GM19324 (cell line): ENCODE measurements around the gene PSME3IP1.
"Not testable (repeated sequence)": the region's sequence is repeated elsewhere in the genome, so short reads cannot be mapped to it uniquely, and the experiment has no call there.

Experiments
- ATAC-seq: cut with Tn5 transposase; IDR thresholded peaks from one replicate; pipeline ENCODE4 v1.9.1; 2021; ENCODE audit warnings: mild to moderate bottlenecking, moderate library complexity; ENCODE audit not compliant: unreplicated experiment, low FRiP score

PSME3IP1 gene

GRCh38 chr16:57200926-57201325, 15.1 kb upstream of the PSME3IP1 start:
- not testable (repeated sequence) for ATAC-seq

- ATAC-seq: not testable (repeated sequence)
These were observed 14.5 kb upstream of the PSME3IP1 start for GRCh38 chr16:57200321-57200720.

DNA sequence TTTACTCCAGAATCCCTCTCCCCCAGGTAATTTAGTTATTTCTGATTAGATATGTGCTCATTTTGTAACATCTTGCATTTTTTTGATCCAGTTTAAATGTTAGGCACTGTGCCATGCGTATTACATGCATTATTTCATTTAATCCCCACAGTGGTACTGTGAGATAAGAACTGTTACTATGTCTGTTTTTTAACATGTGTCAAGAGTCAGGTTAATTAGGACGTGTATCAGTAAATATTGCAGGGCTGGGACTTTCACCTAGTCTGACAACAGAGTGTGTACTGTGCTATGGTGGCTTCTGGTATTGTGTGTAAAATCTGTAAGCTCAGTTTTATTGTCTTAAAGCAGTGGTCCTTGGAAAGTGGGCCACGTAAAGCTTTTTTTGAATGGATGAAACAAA, 10.9 kb upstream of the PSME3IP1 start:
- no peak for ATAC-seq

DNA sequence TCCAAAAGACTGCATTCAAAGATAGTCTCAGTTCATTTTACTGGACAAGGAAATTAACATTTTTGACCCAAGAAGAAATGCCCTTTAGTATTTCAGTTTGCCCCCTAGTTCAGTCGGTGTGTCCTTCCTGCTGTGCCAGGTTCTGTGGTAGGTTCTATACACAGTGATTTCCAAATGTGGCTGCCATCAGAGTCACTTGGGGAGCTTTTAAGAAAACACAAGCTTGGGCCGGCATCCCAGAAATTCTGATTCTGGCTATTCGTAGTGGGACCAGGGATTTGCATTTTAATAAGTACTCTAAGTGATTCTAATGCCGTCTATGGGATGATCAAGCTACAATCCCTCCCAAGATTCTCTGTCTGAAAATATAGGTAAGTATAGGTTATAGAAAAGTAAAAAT, 10.4 kb upstream of the PSME3IP1 start:
- no peak for ATAC-seq

DNA sequence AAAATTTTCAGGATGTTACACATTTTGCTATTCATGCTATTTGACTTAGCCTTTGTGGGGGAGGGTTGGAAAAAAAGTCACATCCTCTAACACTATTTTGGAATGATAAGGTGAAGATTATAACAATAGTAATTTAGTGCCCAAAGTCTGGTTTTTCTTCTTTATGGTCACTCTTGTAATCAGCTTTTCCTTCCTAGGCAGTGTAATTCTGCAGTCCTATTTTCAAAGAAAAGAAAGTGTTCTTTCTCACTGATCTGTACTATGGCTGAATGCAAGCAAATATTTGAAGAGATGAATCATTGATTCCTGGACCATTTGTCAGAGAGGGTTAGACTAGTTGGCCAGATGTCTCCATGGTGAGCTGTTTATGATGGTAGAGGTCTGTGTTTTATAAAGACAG, 8.7 kb upstream of the PSME3IP1 start:
- no peak for ATAC-seq

DNA sequence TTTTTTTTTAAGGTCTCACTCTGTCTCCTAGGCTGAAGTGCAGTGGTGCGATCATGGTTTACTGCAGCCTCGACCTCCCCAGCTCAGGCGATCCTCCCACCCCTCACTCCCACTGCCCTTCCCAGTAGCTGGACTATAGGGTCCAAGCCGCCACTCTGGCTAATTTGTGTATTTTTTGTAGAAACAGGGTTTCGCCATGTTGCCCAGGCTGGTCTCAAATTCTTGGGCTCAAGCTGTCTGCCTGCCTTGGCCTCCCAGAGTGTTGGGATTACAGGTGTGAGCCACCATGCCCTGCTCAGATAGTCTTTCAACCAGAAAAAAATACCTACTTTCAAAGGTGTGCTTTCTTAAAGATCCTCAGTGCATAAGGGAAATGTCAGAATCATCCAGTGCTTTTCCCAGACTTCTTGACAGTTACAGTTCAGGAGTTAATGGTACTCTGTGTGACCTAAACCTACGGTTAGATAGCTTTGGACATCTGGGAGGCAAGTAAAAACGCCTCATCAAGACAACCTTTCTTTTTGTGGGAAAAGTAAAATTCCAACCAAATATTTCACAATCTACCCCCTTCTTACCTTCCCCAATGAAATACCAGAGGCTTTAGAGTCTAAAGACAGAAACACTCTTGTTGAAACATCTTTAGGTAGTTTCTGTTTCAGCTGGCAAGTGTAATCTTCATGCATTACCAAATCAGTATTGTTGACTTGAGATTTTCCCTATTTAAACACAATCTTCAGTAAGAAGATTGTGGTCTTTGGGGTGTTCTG, 7.1 kb upstream of the PSME3IP1 start:
- ATAC-seq: no peak

DNA sequence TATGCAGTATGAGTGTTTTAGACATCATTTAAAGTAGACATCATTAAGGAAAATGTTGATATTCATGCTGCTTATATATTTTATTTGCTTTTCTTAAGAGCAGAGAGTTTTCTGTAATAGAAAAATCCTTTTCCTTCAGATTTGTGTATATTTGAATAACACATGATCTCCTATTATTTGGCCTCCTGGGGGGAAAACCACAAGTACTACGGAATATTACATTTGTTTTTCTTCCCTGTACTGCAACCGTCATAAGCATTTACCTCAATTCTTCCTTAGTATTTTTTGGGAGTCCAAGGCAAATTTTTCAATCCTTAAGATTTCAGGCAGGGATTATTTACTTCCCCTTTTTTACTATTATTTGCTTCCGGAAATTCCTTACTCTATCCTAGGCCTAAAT, 6.3 kb upstream of the PSME3IP1 start:
- ATAC-seq: no peak

GRCh38 chr16:57191056-57191571, 5.3 kb upstream of the PSME3IP1 start:
- ATAC-seq: no peak

- ATAC-seq: no peak
These were observed 4.3 kb upstream of the PSME3IP1 start for GRCh38 chr16:57190136-57190535.

- not testable (repeated sequence) for ATAC-seq
These were observed 3.7 kb upstream of the PSME3IP1 start for GRCh38 chr16:57189527-57189926.

- ATAC-seq: no peak
These were observed 2.8 kb upstream of the PSME3IP1 start for GRCh38 chr16:57188711-57189002.

GRCh38 chr16:57187902-57188710, 2.3 kb upstream of the PSME3IP1 start:
- not testable (repeated sequence) for ATAC-seq

- no peak for ATAC-seq
These were observed 1.3 kb upstream of the PSME3IP1 start for GRCh38 chr16:57186872-57187854.

GRCh38 chr16:57185446-57185944, 344 bp downstream of the PSME3IP1 start:
- ATAC-seq: peak; percentile 35

DNA sequence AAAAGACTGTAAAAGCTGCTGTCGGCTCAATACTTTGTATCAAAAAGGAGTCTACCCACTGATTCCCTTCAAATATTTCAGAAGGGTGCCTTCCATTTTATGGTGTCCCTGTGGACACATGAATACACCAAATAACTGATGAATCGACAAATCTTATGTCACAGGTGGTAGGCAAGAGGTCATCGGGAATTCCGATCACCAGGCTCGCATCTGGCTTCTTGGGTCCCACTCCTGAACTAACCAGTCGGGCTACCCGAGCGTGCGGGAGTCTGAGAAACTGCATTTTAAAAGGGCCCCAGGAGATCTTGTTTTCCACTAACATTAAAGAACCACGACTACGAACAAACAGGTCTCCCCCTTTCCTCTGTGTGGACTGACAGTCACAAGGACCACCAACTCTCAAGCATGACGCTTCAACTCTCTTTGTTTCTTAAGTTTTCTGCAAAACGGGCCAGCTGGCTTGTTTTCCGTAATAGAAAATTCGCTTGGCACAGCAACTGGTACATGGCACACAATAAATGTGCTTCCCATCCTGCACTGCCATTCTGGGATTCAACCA, 873 bp downstream of the PSME3IP1 start:
- no peak for ATAC-seq

GRCh38 chr16:57184113-57184512, 1.7 kb downstream of the PSME3IP1 start:
- ATAC-seq: no peak

- ATAC-seq: no peak
These were observed 6.5 kb downstream of the PSME3IP1 start for GRCh38 chr16:57179215-57179828.

GRCh38 chr16:57178793-57179212, 7.0 kb downstream of the PSME3IP1 start:
- no peak for ATAC-seq

- ATAC-seq: no peak
These were observed 7.6 kb downstream of the PSME3IP1 start for GRCh38 chr16:57178196-57178595.

GRCh38 chr16:57175896-57176295, 9.9 kb downstream of the PSME3IP1 start:
- no peak for ATAC-seq
